Kidney glomerular epithelial cell (primary cell): Measurements from ENCODE around the gene PLCB3.

Experiments used
- DNase-seq: peaks from one replicate; lab custom pipeline; 2025; lab: John Stamatoyannopoulos, UW

The PLCB3 gene

DNA sequence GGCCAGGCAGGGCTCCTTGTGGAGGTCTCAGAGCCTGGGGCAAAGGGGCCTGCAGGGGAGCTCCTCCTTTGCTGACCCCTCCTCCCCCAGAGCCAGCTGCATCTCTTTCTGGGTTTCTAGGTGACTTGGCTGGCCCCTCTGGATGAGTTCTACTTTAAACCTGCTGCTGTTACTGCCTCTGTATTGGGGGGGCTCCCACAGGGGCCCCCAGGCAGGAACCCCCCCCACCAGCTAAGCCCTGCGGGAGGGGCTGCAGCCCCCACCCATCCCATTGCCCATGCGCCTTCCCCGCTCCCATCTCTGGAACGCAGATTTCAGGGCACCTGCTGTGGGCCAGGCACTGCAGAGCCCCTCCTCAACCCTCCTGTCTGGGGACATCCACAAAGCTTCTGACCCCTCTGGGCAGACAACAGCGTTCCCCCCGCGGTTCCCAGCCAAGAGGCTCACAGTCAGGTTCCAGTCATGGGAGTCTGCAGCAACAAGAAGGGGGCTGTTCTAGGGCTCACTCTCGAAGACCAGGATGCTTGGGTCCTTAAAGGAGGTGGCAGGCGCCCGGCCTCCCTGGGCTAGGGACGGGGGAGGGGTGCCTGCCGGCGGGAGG lies 815 bp upstream of the PLCB3 start:
- no peak for DNase-seq

DNA sequence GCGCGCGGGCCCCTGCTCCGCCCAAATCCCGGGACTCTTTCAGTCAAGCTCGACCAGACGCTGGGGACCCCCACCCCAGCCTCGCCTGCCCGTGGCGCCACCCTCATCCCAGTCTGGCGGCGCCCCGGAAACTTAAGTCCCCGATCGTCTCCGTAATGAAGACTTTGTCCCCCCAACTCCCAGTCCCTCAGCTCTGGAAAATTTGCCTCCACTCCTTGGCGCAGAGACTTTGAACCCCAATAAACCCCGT lies 348 bp downstream of the PLCB3 start:
- DNase-seq: no peak

DNA sequence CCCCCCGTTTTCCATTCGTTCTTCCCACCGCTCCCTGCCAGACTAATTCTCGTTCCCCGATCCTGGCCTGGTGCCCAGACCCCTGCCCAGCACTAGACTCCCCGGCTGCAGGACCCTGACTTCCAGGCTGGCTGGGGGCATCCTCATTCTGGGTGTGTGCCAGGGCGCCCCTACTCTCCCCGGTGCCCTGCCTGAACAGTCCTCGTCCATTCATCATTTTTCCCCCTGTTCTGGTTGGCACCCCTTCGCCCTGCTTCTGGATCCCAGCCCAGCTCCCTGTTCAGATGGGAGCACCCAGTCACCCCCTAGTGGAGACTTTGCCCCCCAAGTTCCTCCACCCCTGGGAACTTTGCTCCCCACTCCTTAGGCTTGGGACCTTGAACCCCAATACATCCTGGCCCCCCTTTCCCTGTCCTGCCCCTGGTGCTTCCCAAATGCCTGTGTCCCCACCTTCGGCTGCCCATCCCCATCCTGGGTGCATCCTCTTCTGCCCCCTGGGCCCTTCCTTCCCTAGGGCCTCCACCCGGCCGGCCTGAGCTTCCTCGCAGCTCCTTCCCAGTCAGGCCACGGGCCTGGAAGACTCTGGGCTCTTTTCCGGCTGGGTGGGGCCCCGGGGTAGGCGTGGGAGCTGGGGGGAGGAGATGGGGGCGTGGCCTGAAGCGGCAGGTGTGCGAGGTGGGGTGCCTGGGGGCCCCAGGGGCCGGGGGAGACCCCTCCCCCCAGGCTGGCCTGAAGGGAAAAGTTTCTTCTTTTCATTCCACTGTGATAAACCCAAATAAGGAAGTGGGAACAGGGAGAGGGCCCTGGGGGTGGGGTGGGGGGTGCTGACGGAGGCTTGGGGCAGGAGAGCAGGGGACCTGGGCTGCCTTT lies 908 bp downstream of the PLCB3 start:
- DNase-seq: no peak

DNA sequence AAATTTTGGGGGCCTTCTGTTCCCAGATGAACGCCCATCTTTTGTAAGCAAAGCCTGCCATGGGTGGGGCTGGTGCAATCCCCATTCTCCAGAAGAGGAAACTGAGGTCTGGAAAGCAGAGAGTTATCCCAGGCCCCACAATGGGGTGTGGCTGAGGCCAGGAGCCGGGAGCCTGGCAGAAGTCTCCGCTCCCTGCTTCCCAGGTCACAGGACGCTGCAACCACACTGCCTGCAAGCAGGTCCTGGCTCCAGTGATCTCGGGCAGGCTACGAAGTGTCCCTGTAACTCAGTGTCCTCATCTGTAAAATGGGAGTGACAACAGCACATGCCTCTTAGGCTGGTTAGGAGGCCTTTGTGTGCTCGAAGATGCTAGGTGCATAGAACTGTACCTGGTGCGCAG lies 1.7 kb downstream of the PLCB3 start:
- no peak for DNase-seq

DNA sequence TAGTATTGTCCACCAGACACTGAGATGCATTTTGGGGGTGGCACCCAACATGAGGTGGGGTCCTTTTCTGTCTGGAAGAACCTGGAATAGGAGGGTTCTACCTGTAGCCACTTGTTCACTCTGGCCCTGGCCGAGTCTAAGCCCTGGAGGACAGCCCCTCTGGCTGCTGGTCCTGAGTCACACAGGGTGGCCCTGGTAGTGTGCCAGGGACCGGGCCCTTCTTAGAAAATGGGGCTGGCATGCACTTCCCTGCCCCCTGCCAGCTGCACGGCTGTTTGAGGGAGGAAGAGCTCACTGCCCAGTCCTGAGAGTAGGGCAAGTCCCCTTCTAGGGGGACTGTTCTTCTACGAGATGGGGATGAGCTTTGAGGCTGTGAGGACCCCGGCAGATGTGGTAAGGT lies 2.2 kb downstream of the PLCB3 start:
- no peak for DNase-seq

DNA sequence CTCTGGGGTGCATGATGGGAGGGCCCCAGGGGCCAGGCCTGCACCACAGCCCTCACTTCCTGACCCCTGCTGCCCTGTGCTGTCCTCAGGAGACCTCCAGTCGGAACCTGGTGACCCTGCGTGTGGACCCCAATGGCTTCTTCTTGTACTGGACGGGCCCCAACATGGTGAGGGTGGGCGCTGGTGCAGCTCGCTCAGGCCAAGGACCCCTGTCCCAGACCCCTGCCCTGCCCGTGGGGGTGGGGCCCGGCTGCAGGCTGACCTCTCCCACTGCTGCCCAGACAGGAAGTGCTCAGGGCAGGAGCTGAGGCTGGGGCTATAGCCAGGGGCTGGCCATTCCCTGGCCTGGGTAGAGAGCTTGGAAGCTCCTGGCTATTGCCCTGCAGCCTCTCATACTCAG lies 3.0 kb downstream of the PLCB3 start:
- no peak for DNase-seq

DNA sequence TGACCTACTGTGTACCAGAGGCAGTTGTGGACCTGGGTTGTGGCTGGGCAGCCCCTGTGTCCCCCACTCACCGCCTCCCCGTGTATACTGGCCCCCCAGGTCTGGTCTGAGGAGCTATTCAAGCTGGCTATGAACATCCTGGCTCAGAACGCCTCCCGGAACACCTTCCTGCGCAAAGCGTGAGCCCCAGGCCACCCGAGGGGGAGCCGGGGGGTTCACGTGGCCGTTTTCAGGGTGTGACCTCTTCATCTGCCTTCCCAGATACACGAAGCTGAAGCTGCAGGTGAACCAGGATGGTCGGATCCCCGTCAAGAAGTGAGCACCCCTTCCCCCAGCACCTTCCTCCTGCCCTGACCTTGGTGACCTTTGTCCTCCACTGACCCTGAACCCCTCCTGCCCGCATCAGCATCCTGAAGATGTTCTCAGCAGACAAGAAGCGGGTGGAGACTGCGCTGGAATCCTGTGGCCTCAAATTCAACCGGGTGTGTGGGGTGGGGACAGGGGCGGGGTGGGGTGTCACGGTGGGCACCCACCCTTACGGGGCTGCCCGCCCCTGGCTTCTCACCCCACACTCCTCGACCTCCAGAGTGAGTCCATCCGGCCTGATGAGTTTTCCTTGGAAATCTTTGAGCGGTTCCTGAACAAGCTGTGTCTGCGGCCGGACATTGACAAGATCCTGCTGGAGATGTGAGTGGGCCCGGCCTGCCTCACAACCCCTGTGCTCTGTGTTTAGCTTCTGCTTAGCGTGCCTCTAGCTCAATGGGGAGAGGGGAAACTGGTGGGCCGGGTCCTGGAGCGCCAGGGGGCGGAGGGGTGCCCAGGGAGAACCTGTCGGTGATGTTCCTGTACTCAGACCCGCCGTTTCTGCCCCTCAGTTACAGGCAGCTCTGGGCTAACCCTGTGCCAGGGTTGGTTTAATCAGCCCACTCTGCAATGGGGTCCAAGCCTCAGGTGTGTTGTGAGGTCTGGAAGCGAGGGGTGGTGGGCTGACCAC lies 4.1 kb downstream of the PLCB3 start:
- DNase-seq: no peak

DNA sequence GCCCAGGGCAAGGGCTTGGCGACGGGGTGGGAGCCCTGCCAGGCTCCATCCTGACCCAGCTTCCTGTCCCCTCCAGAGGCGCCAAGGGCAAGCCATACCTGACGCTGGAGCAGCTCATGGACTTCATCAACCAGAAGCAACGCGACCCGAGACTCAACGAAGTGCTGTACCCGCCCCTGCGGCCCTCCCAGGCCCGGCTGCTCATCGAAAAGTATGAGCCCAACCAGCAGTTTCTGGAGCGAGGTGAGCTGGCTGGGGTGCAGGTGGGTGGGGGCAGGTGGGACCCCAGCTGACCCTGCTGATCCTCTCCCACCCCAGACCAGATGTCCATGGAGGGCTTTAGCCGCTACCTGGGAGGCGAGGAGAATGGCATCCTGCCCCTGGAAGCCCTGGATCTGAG lies 5.0 kb downstream of the PLCB3 start:
- no peak for DNase-seq

DNA sequence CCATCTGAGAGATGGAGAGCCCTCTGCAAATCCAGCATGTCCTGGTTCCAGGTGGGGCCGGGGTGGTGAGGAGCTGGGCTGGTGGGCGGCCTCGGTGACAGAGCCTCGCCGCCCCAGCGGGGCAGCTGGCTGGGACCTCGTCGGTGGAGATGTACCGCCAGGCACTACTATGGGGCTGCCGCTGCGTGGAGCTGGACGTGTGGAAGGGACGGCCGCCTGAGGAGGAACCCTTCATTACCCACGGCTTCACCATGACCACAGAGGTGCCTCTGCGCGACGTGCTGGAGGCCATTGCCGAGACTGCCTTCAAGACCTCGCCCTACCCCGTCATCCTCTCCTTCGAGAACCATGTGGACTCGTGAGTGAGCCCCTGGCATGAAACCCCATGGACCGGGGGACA lies 7.0 kb downstream of the PLCB3 start:
- no peak for DNase-seq

DNA sequence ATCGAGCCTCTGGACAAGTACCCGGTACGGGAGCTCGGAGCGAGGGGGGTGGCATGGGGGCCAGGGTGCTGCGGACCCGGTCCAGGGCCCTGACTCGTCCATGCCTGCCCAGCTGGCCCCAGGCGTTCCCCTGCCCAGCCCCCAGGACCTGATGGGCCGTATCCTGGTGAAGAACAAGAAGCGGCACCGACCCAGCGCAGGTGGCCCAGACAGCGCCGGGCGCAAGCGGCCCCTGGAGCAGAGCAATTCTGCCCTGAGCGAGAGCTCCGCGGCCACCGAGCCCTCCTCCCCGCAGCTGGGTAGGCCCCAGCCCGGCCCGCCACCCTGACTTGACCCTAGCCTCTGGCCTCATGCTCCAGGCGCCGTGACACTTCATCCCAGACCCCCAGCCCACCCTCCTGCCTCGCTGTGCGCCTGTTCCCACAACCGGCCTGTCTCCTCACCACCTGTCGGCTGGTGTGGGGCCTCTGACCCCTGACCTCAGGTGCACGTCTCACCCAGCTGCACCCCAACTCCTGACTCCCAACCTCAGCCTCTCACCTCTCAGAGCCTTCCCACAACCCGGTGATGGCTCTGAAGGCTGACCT lies 7.7 kb downstream of the PLCB3 start:
- no peak for DNase-seq

DNA sequence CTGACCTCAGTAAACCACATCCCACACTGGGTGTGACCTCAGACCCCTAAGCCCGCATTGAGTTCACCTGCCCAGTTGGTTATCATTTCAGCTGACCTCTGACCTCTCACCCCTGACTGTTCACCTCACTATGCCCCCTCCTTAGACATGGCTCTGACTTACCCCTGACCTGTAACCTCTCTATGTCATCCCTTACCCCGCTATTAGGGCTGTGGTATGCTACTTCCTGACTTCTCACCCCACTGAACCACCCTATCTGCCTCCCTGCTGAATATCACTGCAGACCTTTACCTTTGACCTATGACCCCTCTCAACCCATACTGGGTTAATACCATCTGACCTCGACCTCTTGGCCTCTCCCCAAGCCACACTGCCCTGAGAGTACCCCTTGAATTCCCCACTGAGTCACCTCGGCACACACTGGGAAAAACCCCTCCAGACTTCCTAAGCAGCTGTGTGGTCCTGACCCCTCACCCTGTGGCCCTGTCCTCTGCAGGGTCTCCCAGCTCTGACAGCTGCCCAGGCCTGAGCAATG lies 8.3 kb downstream of the PLCB3 start:
- DNase-seq: no peak

DNA sequence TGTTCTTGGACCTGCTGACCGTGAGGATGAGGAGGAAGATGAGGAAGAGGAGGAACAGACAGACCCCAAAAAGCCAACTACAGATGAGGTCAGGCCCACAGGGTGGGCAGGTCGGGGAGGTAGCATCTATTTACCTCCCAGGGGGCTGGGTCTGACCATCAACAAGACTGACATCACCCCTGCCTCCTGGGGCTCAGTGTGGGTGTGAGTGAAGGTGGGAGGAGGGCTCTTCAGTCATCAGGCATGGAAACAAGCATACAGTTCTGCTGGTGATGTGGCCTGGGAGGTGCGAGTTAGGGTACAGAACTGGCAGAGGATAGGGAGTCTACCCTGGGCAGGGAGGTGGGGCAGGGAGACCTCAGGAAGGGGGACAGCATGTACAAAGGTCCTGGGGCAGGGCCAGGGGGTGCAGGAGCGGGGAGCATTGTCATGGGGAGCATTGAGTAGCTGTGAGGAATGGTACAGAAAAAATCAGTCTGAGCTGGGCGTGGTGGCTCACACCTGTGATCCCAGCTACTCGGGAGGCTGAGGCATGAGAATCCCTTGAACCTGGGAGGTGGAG lies 8.9 kb downstream of the PLCB3 start:
- DNase-seq: no peak

DNA sequence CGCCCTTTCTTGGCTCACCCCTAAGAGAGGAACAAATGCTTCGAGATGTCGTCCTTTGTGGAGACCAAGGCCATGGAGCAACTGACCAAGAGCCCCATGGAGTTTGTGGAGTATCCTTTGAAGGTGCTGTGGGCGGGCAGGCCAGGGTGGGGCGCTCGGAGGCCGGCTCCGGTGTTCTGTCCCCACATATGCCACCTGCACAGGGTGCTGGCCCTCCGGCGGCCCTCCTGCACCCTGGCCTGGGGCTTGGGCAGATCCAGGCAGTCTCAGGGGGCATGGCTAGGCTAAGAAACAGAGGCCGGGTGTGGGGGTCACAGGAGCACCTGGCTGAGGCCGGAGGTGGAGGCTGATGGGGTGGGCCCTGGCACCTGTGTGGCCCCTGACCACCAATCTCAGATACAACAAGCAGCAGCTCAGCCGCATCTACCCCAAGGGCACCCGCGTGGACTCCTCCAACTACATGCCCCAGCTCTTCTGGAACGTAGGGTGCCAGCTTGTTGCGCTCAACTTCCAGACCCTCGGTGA lies 10.3 kb downstream of the PLCB3 start:
- no peak for DNase-seq

DNA sequence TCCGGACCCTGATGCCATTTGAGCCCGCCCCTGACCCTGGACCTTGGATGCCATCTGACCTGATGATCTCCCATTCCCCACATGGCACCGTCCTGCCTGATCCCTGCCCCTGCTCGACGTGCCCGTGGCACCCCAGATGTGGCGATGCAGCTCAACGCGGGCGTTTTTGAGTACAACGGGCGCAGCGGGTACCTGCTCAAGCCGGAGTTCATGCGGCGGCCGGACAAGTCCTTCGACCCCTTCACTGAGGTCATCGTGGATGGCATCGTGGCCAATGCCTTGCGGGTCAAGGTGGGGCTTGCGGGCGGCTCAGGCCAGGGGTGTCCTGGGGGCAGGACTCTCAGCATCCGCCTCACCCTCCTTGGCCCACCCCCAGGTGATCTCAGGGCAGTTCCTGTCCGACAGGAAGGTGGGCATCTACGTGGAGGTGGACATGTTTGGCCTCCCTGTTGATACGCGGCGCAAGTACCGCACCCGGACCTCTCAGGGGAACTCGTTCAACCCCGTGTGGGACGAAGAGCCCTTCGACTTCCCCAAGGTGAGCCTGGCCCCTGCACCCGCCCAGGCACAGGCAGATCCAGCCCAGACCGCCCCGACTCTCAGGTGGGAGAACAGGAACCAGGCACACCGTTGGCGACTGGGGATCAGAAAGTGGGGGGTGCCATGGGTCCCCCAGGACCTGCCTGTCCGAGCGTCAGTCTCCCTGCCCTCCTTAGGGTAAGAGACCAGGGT lies 11.1 kb downstream of the PLCB3 start:
- DNase-seq: no peak

DNA sequence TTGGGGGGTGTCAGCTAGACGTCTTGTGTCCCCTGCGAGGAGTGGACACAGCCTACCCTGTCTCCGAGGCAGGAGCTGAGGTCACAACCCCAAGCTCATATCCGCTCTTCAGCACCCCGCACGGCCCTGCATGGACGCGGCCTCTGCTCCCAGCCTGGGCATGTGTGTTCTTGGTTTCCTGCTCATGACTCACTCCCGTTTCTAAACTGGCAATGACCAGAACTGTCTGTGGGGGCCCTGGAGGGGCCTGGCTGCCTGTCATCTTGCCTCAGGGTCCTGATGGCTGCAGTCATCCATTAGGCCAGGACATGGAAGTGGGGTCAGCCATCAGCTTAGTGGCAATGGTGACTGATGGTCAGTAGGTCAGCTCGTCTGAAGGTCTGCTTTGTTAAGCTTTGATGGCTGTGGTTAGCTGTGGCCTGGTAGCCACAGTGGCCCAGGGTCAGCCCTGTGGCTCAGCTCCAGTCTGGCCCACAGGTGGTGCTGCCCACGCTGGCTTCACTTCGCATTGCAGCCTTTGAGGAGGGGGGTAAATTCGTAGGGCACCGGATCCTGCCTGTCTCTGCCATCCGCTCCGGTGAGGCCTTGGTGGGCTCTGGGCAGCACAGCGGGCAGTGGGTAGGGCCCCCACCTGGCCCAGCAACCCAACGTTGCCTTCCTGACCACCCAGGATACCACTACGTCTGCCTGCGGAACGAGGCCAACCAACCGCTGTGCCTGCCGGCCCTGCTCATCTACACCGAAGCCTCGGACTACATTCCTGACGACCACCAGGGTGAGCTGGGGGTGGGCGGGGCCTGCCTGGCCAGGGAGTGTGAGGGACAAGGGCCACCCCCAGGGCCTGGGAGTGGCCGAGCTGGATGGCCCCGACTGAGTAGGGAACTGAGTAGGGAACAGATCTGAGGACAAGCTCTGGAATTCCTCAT lies 12.0 kb downstream of the PLCB3 start:
- DNase-seq: no peak

DNA sequence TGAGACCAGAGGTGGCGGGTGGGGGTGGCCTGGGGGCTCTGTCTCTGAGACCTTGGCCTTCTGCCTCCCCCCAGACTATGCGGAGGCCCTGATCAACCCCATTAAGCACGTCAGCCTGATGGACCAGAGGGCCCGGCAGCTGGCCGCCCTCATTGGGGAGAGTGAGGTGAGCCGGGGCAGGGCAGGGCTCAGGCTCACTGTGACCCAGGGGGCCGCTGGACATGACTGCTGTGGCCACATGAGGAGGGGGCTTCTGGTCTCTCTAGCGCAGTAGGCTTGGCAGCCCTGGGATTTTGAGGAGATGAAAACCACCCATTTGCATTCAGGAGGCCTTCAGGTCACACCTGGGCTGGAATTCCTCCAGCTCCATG lies 12.6 kb downstream of the PLCB3 start:
- DNase-seq: no peak

DNA sequence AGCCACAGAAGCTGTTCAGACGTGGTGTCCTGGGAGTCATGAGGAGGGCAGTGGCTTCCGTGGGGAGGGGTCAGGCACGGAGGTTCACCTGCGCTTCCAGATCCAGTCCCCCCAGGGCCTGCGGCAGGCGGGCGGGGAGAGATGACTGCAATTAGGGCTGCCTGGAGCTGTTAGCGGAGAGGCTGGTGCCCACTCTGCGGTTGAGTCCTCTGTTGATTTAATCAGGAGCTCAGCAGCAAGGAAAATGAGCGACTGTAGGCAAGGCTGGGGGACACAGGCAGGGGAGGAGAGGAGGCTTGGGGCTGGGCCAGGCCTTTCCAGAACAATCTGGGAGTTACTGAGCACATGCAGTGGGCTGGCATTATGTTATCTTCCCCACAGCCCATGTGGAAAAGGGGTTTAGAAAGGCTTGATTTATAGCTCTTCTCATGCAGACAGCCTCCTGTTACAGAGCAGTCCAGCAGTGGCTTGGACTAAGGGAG lies 13.1 kb downstream of the PLCB3 start:
- no peak for DNase-seq

DNA sequence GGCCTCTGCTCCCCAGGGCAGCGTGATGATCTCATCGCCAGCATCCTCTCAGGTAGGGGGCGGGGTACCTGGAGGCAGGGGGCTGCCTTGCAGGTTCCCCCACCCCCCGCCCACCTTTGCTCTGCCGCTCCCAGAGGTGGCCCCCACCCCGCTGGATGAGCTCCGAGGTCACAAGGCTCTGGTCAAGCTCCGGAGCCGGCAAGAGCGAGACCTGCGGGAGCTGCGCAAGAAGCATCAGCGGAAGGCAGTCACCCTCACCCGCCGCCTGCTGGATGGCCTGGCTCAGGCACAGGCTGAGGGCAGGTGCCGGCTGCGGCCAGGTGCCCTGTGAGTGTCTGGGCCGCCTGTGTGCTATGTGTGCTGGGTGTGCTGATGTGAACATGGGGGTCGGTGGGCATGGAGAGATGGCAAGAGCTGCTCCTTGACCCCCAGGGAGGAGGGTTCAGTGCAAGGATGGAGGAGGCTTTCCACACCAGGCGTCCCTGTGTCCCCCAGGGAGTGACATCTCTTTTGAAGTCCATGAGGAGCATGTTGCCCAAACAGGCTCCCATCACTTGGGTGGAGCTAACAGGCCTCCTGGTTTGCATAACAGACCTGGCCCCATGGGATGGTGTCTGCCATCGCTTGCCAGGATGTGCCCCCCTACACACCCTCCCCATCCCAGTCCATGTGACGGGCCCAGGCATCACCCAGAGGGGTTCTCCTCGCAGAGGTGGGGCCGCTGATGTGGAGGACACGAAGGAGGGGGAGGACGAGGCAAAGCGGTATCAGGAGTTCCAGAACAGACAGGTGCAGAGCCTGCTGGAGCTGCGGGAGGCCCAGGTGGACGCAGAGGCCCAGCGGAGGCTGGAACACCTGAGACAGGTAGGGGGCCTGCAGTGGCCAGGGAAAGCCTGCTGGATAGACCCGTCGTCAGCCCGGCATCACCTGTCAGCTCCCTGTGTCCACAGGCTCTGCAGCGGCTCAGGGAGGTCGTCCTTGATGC lies 14.1 kb downstream of the PLCB3 start:
- no peak for DNase-seq

DNA sequence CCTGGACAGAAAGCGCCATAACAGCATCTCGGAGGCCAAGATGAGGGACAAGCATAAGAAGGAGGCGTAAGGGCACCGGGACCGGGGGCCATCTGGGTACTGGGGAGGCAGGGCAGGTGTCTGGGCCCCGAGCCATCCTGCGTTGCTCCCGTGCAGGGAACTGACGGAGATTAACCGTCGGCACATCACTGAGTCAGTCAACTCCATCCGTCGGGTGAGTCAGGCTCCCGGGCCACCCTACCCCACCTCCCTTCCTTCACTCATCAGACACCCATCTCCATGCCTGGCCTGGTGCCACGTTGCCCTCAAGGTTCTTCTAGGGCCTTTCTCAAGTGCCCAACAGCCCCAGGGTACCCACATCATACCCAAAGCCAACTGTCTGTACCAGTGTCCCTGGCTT lies 15.0 kb downstream of the PLCB3 start:
- DNase-seq: no peak
